ENCODE results near the gene FDX2.

The FDX2 gene

GRCh38 chr19:10333758-10334587 is 18.2 kb upstream of the FDX2 start:
- FAIRE-seq (no peak), DNase-seq (ENCODE audit: extremely low spot score, insufficient read length, low read depth) (no peak)

- FAIRE-seq (peak; percentile 94), DNase-seq (ENCODE audit: extremely low spot score, insufficient read length, low read depth) (peak; percentile 99)
Observed at GRCh38 chr19:10332965-10333757, 17.3 kb upstream of the FDX2 start, which contains the start of gene RAVER1. Gene RAVER1, minus strand, starts transcription at chr19:10333529. Its CDS starts 22 bp downstream, at chr19:10333507.

- DNase-seq (ENCODE audit: extremely low spot score, insufficient read length, low read depth): no peak
- no peak for FAIRE-seq
Observed at GRCh38 chr19:10332158-10332964, 16.5 kb upstream of the FDX2 start.

GRCh38 chr19:10329555-10329954 is 13.7 kb upstream of the FDX2 start:
- no peak for DNase-seq (ENCODE audit: extremely low spot score, insufficient read length, low read depth)
- FAIRE-seq: no peak

GRCh38 chr19:10328558-10329429 is 13.0 kb upstream of the FDX2 start:
- DNase-seq (ENCODE audit: extremely low spot score, insufficient read length, low read depth): no peak
- FAIRE-seq: no peak

GRCh38 chr19:10327793-10328192 is 12.0 kb upstream of the FDX2 start:
- no peak for FAIRE-seq
- DNase-seq (ENCODE audit: extremely low spot score, insufficient read length, low read depth): no peak

- DNase-seq (ENCODE audit: extremely low spot score, insufficient read length, low read depth) (no peak), FAIRE-seq (no peak)
Observed at GRCh38 chr19:10325732-10326131, 9.9 kb upstream of the FDX2 start.

GRCh38 chr19:10321874-10322835 is 6.3 kb upstream of the FDX2 start:
- DNase-seq (ENCODE audit: extremely low spot score, insufficient read length, low read depth) (no peak), FAIRE-seq (no peak)

- DNase-seq (ENCODE audit: extremely low spot score, insufficient read length, low read depth) (no peak), FAIRE-seq (no peak)
Observed at GRCh38 chr19:10321417-10321797, 5.6 kb upstream of the FDX2 start.

- FAIRE-seq: no peak
- DNase-seq (ENCODE audit: extremely low spot score, insufficient read length, low read depth): no peak
Observed at GRCh38 chr19:10320602-10321416, 5.0 kb upstream of the FDX2 start.

- no peak for FAIRE-seq
- DNase-seq (ENCODE audit: extremely low spot score, insufficient read length, low read depth): no peak
Observed at GRCh38 chr19:10318807-10319682, 3.2 kb upstream of the FDX2 start.

GRCh38 chr19:10317857-10318462 is 2.1 kb upstream of the FDX2 start:
- FAIRE-seq (no peak), DNase-seq (ENCODE audit: extremely low spot score, insufficient read length, low read depth) (no peak)

- DNase-seq (ENCODE audit: extremely low spot score, insufficient read length, low read depth) (no peak), FAIRE-seq (no peak)
Observed at GRCh38 chr19:10317045-10317856, 1.4 kb upstream of the FDX2 start.

- FAIRE-seq: no peak
Observed at GRCh38 chr19:10316229-10317044, 622 bp upstream of the FDX2 start.

GRCh38 chr19:10309423-10309822 is 6.4 kb downstream of the FDX2 start, which contains the start of gene ZGLP1:
Gene ZGLP1, minus strand, starts transcription at chr19:10309815.
- FAIRE-seq (no peak), DNase-seq (ENCODE audit: extremely low spot score, insufficient read length, low read depth) (no peak)

More at GRCh38 chr19:10316229-10317044, 622 bp upstream of the FDX2 start:
- DNase-seq (ENCODE audit: extremely low spot score, insufficient read length, low read depth): no peak
